GM19455 (cell line): ENCODE results near the gene HDGF.

Source experiments
- ATAC-seq: cut with Tn5 transposase; IDR thresholded peaks from one replicate; pipeline ENCODE4 v1.9.1; 2021; ENCODE audit not compliant: unreplicated experiment

The HDGF gene

GRCh38 chr1:156726549-156727226 is 24.8 kb downstream of the HDGF start:
- no peak for ATAC-seq

GRCh38 chr1:156725683-156726280 is 25.7 kb downstream of the HDGF start:
- ATAC-seq, result no peak

- ATAC-seq, result no peak
Measured at GRCh38 chr1:156721535-156721934, 29.9 kb downstream of the HDGF start.

GRCh38 chr1:156721131-156721530 is 30.3 kb downstream of the HDGF start:
- ATAC-seq, result no peak

GRCh38 chr1:156717351-156717750 is 34.1 kb downstream of the HDGF start:
- ATAC-seq, result no peak

GRCh38 chr1:156714830-156715229 is 36.6 kb downstream of the HDGF start:
- ATAC-seq, result no peak

GRCh38 chr1:156712626-156713025 is 38.8 kb downstream of the HDGF start:
- no peak for ATAC-seq

- ATAC-seq, result no peak
Measured at GRCh38 chr1:156711011-156711817, 40.3 kb downstream of the HDGF start.

- no peak for ATAC-seq
Measured at GRCh38 chr1:156709757-156710489, 41.6 kb downstream of the HDGF start.

GRCh38 chr1:156709031-156709430 is 42.4 kb downstream of the HDGF start:
- ATAC-seq, result no peak

- no peak for ATAC-seq
Measured at GRCh38 chr1:156708218-156708661, 43.2 kb downstream of the HDGF start.

GRCh38 chr1:156707417-156708217 is 43.9 kb downstream of the HDGF start:
- ATAC-seq, result no peak

- ATAC-seq, result no peak
Measured at GRCh38 chr1:156706657-156707416, 44.6 kb downstream of the HDGF start.

GRCh38 chr1:156705918-156706656 is 45.4 kb downstream of the HDGF start:
- no peak for ATAC-seq

- no peak for ATAC-seq
Measured at GRCh38 chr1:156705321-156705917, 46.1 kb downstream of the HDGF start, which contains the start of gene CRABP2. Gene CRABP2, minus strand, starts transcription at chr1:156705583. Its CDS starts 137 bp downstream, at chr1:156705446.

- ATAC-seq, result no peak
Measured at GRCh38 chr1:156704930-156705320, 46.5 kb downstream of the HDGF start.

GRCh38 chr1:156704166-156704711 is 47.2 kb downstream of the HDGF start:
- ATAC-seq, result no peak

- no peak for ATAC-seq
Measured at GRCh38 chr1:156703741-156704140, 47.7 kb downstream of the HDGF start.
